NAMALWA (cell line): ENCODE results near the gene RXRA.

ENCODE experiments used
- DNase-seq: peaks from one replicate; pipeline ENCODE4 v3.0.0-alpha.2; 2015; ENCODE audit warnings: low spot score

The RXRA gene

GRCh38 chr9:134325813-134326723 is at the start of gene RXRA:
TSS of gene RXRA (plus strand) at chr9:134326455. CDS start at chr9:134326632, 177 bp downstream.
- peak; percentile 22 for DNase-seq

- DNase-seq: no peak
These were observed 48.0 kb upstream of the RXRA start for GRCh38 chr9:134278286-134278685.

- no peak for DNase-seq
These were observed 47.1 kb upstream of the RXRA start for GRCh38 chr9:134278974-134279640.

DNA sequence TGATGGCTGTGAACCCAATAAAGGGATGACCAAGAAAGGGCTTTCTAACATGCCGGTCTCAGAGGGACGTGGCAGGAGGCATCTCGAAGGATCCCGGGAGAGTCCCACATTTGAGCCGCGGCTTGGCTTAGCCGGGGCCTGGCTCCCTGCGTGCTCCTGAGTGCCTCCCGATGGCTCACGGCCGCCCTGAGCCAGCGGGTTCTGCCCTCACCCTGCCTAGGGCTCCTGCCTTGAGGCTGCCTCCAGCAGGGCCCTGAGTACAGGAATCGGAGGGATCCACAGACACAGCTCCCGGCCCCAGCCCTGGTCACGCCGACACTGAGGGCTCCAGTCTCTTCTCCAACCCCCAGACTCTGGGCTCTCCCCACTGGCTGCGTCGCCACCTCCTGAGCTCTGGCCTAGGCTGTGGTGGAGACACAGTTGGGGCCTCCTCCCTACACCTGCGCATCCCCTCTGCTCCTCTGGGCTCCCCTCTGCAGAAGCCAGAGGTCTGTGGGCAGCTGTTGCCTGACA is 44.1 kb upstream of the RXRA start:
- no peak for DNase-seq

DNA sequence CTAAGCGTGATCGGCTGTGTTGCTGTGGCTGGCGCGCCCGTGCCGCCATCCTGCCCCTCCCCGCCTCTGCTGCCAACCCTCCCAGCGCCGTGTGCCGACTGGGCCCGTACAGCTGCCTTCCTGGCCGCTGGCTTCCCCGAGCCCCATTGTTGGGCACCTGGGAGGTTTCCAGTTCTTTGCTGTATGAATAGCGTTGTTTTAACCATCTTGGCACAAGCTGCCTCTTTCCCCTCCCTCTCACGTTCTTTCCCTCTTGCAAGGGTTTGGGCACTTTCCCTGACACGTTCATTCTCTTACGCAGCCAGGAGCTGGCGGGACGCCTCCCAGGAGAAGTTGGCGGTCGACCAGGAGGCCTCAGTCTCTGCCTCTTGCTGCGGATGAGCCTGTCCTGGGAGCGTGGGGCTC is 43.1 kb upstream of the RXRA start:
- DNase-seq: no peak

DNA sequence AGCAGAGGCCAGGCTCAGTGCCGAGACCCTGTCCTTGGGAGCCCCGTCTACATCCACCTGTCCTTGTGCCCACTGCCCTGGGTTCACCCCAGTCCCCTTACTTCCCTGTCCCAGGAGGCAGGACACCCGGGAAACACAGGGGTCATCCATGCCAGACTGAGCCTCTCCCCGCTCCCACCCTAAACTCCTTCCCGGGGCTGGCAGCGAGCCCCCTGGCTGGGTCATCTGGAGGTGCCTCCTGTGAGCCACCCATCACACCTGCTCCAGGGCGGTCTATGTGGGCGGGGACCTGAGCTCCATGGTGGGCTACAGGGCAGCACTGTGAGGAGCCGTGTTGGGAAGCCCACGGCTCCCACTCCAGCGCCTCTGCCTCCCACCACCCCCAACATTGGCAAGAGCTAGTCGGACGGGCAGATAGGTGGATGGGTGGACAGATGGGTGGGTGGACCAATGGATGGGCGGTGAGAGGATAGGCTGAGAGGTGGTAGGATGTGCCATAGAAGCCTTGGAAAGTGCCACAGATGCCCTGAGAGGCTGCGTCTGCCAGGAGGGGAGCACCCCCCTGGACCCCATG is 42.5 kb upstream of the RXRA start:
- no peak for DNase-seq

DNA sequence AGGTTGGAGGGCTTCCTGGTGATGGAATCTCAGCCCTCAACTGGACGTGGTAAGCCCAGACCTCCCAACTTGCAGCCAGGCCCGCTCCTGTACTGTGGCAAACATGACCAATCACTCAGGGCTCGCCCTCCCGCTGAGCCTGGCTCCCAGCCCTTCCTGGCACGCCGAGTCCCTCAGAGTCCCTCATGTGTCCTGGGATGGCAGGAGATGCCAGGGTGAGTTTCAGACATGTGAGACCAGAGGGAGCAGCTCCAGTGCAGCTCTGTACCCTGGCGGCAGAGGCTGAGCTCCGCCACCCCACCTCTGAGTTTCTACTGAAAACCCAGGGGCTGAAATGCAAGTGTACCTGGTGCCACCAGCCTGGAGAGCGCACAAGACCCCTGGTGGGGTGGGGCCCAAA is 42.0 kb upstream of the RXRA start:
- no peak for DNase-seq

DNA sequence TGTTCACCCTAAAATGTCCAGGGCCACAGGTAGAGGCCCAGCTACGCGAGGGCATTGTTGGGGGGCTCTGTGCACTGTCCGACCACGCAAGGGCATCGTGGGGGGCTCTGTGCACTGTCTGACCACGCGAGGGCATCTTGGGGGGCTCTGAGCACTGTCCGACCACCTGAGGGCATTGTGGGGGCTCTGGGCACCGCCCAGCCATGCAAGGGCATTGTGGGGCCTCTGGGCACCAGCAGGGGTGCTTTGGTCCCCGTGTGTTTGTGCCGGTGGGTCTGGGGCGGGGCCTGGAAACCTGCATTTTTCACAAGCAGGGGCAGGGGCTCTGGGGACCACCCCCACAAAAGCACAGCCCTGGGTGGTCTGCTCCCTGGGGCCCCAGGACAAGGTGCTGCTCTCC is 41.5 kb upstream of the RXRA start:
- DNase-seq: no peak

DNA sequence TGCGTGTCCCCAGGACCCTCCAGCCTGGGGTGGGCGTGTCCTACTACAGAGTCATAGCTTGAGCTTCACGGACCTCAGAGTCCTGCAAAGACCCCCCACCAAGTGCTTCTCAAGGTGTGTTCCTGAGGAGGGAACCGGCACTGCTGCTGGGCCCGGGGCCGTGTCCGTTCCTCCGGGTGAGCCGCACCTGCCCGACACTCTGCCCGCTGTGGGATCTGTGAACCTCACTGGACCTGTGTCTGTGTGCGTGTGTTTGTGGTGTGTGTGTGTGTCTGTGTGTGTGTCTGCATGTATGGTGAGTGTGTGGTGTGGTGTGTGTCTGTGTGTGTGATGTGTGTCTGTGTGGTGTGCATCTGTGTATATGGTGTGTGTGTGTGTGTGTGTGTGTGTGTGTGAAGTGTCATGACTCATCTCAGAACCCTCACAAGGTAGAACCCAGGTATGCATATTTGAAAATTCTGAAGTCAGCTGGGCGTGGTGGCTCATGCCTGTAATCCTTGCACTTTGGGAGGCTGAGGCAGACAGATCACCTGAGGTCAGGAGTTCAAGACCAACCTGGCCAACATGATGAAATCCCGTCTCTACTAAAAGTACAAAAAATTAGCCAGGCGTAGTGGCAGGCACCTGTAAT is 40.9 kb upstream of the RXRA start:
- no peak for DNase-seq

DNA sequence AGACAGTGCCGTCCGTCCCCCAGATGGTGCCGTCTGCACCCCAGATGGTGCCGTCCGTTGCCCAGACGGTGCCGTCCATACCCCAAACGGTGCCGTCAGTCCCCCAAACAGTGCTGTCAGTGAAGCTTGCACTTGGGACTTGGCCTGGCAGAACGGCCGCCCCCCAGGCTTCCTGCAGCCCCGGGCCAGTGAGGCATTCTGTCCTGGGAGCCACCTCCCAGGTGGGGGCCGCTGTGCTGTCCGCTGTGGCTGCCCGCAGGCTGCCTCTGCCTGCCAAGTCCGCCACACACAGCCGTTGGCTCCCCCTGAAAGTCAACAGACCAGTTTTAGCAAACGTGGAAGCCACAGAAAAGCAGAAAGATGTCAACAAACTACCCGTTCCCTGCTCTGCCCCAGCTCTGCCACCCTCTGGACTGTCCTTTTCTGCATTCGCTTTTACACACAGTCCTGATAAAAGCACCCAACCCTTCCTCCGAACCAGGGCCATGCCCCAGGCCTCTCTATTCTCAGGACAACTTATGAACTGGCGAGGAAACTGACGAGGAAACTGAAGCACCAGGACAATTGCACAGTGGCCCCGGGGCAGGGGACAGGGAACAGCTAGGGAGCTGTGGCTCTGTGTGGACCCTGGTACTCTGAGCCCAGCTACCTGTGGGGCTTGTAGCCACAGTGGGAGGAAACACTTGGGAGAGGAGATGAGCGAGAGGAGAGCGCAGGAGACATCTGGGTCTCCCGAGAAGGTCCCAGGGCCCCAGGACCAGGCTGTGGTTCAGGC is 39.6 kb upstream of the RXRA start:
- DNase-seq: no peak

DNA sequence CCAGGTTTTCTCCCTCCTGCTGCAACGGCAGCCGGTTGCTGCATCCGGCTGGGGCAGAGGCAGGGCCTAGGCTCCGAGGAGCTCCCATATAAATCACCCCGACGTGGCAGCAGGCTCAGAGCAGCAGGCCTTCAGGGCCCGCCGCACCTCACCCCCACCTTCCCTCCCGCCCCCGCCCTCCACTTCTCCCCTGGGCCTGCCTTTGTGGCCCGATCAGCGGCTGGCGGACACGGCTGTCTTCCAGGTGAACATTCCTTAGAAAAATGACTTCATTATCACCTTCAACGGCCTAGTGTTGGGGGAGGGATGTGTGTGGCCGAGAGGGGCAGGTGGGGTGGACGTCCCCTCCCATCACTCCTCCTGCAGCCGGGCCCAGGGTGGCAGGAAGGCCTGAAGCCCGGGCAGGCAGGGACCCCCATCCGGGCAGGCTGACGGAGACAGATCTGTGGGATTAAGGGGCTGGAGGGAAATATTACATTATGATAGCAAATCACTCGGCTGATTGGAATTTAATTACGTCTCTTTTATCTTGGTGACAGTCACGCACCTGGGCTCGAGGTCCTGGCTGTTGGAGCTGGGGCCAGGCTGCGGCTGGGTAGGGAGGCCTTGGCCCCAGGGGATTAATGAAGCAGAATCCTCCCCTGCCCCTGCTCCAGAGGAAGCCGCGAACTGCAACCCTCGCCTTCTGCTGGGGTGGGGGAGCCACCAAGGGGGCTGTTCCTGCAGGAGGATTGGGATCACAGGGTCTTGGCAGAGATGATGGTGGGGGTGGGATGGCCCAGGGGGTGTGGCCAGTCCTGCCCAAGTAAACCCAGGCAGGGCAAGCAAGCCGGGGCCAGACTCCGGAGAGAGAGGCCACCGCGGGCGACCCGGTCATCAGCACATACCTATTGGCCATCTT is 38.4 kb upstream of the RXRA start:
- no peak for DNase-seq

- no peak for DNase-seq
These were observed 37.5 kb upstream of the RXRA start for GRCh38 chr9:134288746-134289145.

DNA sequence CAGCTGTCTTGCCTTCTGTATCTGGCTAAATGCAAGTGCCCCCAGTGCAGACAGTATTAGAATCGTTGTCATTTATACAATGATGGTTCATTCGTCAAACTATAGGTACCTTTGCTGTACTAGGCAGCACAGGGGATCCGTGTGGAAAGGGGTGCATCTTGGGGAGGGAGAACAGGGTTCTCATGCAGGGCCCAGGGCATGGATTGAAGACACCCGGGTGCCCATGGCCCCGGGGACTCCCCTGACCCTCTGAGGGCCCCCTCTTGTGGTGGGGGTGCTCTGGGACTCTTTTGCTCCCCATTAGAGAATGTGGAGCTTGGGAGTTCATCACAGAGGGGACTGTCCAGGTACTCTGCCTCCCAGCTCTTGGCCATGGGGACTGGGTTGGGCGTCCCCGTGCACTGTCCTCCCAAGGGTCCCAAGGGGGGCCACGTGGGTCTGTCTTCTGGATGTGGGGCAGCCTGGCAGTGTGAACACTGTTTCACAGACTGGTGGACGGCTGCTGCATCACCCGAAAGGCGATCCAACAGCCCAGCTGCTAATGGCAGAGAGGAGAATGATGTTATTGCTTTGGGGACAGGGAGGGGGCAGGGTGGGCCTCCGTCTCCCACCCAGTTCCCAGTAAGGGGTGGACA is 36.9 kb upstream of the RXRA start:
- DNase-seq: no peak

GRCh38 chr9:134290603-134291451 is 35.4 kb upstream of the RXRA start:
- no peak for DNase-seq

DNA sequence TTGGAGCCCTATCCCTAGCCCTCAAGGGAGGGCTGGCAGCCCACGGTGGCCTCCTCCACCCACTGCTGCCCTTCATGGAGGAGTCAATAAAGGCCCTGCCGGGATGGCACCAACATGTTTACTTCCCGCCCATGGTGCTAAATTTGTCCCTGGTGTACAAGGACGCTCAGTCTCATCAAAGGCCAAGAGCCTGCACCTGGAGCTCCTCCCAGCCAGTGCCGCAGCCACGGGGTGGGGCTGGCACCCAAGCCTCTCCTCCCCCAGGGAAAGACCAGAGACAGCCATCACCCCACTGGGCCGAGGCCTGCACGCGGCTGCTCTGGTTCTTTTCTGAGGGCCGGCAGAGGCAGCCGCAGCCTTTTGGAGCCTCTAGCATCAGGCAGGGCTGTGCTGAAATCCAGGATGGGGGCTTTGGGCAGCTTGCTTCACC is 34.8 kb upstream of the RXRA start:
- no peak for DNase-seq

DNA sequence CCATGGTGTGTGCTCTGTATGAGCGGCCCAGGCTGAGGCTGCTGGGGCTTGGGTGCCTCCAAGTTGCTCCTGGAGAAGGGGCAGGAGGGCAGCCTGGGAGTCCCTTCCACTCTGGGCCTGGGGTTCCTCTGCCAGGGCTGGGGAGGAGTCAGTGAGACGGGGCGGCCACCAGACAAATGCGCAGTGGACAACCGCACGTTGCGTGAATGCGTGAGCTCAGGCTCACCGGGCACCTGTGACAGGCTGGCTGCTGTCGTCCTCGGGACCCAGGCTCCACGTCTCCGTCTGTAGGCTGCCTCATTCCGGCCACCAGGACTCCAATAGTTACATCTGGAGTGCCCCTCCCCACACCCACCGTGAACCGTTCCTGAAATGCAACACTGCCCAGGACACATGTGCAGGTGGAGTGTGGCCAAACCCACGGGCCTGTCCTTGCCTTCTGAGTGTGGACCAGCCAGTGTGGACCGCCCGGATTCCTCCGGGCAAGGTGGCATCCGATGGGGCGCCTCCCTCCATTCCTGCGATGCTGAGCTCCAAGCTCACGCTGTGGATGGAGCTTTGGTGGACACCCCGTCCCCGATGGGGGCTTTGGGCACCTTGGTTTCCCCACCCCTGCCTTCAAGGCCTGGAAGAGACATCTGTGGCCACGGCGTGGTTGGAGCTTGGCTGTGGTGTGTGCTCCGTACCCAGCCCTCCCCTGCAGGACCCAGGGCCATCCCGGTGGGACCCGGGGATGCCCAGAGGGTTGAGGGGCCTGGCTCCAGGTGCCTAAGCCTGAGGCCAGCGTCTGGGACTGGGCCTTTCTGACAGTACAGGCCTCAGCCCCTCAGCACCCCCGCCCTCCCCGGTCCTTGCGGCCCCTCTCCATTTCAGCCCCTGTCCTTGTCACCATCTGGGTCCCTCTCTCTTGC is 34.0 kb upstream of the RXRA start:
- no peak for DNase-seq

DNA sequence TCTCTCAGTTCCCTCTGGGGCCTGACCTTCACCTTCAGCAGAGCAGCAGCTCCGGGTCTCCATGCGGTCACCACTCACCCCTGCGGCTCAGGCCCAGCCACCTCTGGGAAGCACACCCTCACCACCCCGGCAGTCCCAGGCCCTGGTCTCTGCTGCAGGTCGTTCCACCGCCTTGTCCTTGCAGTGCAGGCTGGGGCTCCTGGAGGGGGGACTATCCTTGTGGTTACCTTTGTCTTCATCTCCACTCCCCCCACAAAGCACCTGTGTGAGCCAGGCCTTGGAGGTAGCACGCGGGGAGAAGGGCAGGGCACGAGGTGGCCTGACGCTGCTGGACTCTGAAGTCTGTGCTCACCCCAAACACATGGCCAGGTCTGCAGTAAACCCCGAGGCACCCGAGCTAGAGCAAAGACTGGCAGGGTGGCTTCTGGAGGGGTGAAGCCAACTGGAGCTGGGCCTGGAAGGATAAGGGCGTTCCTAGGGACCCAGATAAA is 33.2 kb upstream of the RXRA start:
- DNase-seq: no peak
